Mesenchymal stem cell (in vitro differentiated cells and primary cell): ENCODE measurements around the gene RNF220.

Experiments
- DNase-seq: peaks from one replicate; pipeline ENCODE4 v3.0.0-alpha.2; 2013
- H2AFZ ChIP-seq: one replicate; pipeline ENCODE4 v1.6.1; 2013; ENCODE audit warnings: low read depth, mild to moderate bottlenecking, control low read depth, inconsistent platforms, low read length, moderate library complexity
- H2AK5ac ChIP-seq: 2 replicates; pipeline ENCODE4 v1.6.1; 2013; ENCODE audit warnings: low read length, moderate library complexity, mild to moderate bottlenecking, inconsistent platforms; ENCODE audit not compliant: severe bottlenecking
- H2BK120ac ChIP-seq: one replicate; pipeline ENCODE4 v1.6.1; 2013; ENCODE audit warnings: low read depth, mild to moderate bottlenecking, inconsistent platforms, low read length, moderate library complexity
- H2BK12ac ChIP-seq, 2 experiments: one replicate each; pipeline ENCODE4 v1.6.1; 2013; ENCODE audit warnings: inconsistent platforms in 2 of 2, low read length in 2 of 2, mild to moderate bottlenecking in 2 of 2, moderate library complexity in 2 of 2, control low read depth in 1 of 2
- H2BK15ac ChIP-seq: one replicate; pipeline ENCODE4 v1.6.1; 2013; ENCODE audit warnings: mild to moderate bottlenecking, low read depth, inconsistent platforms; ENCODE audit not compliant: poor library complexity, severe bottlenecking
- H2BK5ac ChIP-seq: 2 replicates; pipeline ENCODE4 v1.6.1; 2013; ENCODE audit warnings: low read depth, mild to moderate bottlenecking, low read length, control low read depth, inconsistent platforms; ENCODE audit not compliant: poor library complexity, severe bottlenecking
- H3K14ac ChIP-seq, 2 experiments: one replicate each; pipeline ENCODE4 v1.6.1; 2013; ENCODE audit warnings: inconsistent platforms in 2 of 2, low read length in 2 of 2, control low read depth in 1 of 2, mild to moderate bottlenecking in 1 of 2, moderate library complexity in 1 of 2
- H3K18ac ChIP-seq, 2 experiments: one replicate each; pipeline ENCODE4 v1.6.1; 2013; ENCODE audit warnings: inconsistent platforms in 2 of 2, low read length in 2 of 2, control low read depth in 1 of 2, low read depth in 1 of 2, mild to moderate bottlenecking in 1 of 2
- H3K23ac ChIP-seq, 2 experiments: one replicate each; pipeline ENCODE4 v1.6.1; 2013; ENCODE audit warnings: inconsistent platforms in 2 of 2, low read length in 2 of 2, mild to moderate bottlenecking in 2 of 2, moderate library complexity in 2 of 2, control low read depth in 1 of 2
- H3K27ac ChIP-seq: 2 replicates; pipeline ENCODE4 v1.5.1; 2013; ENCODE audit warnings: mild to moderate bottlenecking, moderate library complexity, low read length, control low read depth, inconsistent platforms; ENCODE audit not compliant: poor library complexity, severe bottlenecking
- H3K27me3 ChIP-seq, 2 experiments: 2 replicates each; pipeline versions ENCODE4 v1.6.1 to v1.7.0; 2013; ENCODE audit warnings: low read length in 2 of 2, mild to moderate bottlenecking in 2 of 2, moderate library complexity in 2 of 2, control low read depth in 1 of 2, inconsistent platforms in 1 of 2; ENCODE audit not compliant: control insufficient read depth in 1 of 2, insufficient read depth in 1 of 2
- H3K36me3 ChIP-seq, 2 experiments: 2 replicates each; pipeline versions ENCODE4 v1.6.1 to v1.7.0; 2013; ENCODE audit warnings: low read length in 2 of 2, control low read depth in 1 of 2, inconsistent platforms in 1 of 2, low read depth in 1 of 2, mild to moderate bottlenecking in 1 of 2; ENCODE audit not compliant: insufficient read depth in 2 of 2, control insufficient read depth in 1 of 2
- H3K4ac ChIP-seq, 2 experiments: one replicate each; pipeline ENCODE4 v1.6.1; 2013; ENCODE audit warnings: inconsistent platforms in 2 of 2, low read length in 2 of 2, mild to moderate bottlenecking in 2 of 2, moderate library complexity in 2 of 2, control low read depth in 1 of 2, low read depth in 1 of 2
- H3K4me1 ChIP-seq: 2 replicates; pipeline ENCODE4 v1.6.1; 2013; ENCODE audit warnings: low read depth, low read length, control low read depth; ENCODE audit not compliant: control insufficient read depth, insufficient read depth
- H3K4me2 ChIP-seq: 2 replicates; pipeline ENCODE4 v1.6.1; 2013; ENCODE audit warnings: low read length, mild to moderate bottlenecking, inconsistent platforms; ENCODE audit not compliant: poor library complexity, severe bottlenecking
- H3K4me3 ChIP-seq, 2 experiments: 2 replicates each; pipeline versions ENCODE4 v1.5.1 to v1.7.0; 2013; ENCODE audit warnings: low read length in 2 of 2, mild to moderate bottlenecking in 2 of 2, control low read depth in 1 of 2, low read depth in 1 of 2; ENCODE audit not compliant: insufficient read depth in 1 of 2
- H3K79me1 ChIP-seq: replicated peaks from 2 replicates; pipeline ENCODE4 v1.6.1; 2013; ENCODE audit warnings: mild to moderate bottlenecking, control low read depth, low read length, inconsistent platforms; ENCODE audit not compliant: poor library complexity, severe bottlenecking
- H3K9ac ChIP-seq: 2 replicates; pipeline ENCODE4 v1.7.0; 2013; ENCODE audit warnings: mild to moderate bottlenecking, low read length, moderate library complexity
- H3K9me3 ChIP-seq: 2 replicates; pipeline ENCODE4 v1.7.0; 2013; ENCODE audit warnings: mild to moderate bottlenecking, low read length; ENCODE audit not compliant: control insufficient read depth
- H4K8ac ChIP-seq: one replicate; pipeline ENCODE4 v1.6.1; 2013; ENCODE audit warnings: inconsistent platforms, mild to moderate bottlenecking, low read length, moderate library complexity
- H4K91ac ChIP-seq: one replicate; pipeline ENCODE4 v1.6.1; 2013; ENCODE audit warnings: mild to moderate bottlenecking, low read length, inconsistent platforms
- whole genome bisulfite sequencing: methylation state at CpG from one replicate; pipeline ENCODE4 v1.1.7; 2013; ENCODE audit warnings: mixed read lengths; 5-methylcytosine and 5-hydroxymethylcytosine counted together

The RNF220 gene

DNA sequence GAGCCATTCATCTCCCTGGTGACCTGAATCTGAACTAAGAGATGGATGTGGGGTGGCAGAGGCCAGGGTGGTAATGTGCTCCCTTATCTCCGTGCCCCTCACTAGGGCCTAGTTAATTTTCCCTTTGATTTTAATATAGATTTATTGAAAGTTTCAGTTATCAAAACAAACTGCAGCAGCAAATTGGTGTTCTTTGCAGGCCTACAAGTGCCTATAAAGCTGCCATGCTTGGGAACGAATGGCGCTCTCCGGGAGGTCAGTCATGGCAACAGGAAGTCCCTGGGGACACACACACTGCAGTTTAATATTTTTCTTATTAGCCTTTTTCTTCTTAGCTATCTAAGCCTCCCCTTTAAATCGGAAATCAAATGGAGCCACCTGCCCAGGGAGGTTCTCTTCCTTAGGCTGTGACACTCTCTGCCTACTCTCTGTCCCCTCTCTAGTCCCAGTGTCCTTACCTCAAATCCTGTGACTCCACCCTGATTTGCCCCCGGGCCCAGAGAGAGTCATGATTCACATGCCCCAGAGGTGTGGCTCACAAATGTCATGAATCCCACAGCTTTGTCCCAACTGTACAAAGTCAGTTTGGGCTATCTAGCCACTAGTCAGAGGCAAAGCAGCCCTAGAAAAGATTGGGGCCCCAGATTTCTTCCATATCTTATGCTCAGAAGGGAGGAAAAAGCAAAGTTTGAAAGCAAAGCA is 45.7 kb upstream of the RNF220 start:
- no peak overlapping the region for H2BK15ac ChIP-seq
- H4K8ac ChIP-seq: no peak overlapping the region
- no peak overlapping the region for H3K9ac ChIP-seq
- no peak overlapping the region for H2AFZ ChIP-seq
- no peak overlapping the region for H3K4ac ChIP-seq
- no peak overlapping the region for H3K23ac ChIP-seq
- no peak overlapping the region for H2AK5ac ChIP-seq
- H2BK5ac ChIP-seq: no peak overlapping the region
- H3K4me3 ChIP-seq: no peak overlapping the region
- 63% methylated on average over 5 of the region's 6 CpGs for WGBS
- H4K91ac ChIP-seq: no peak overlapping the region
- H2BK12ac ChIP-seq: no peak overlapping the region
- peaks cover 6% of the 10 kb centered on the region for H3K79me1 ChIP-seq
- H3K4me1 ChIP-seq: no peaks in the 10 kb centered on the region
- no peak overlapping the region for H3K27ac ChIP-seq
- peaks cover 6 to 10% of the 10 kb centered on the region in 2 experiments for H3K27me3 ChIP-seq
- no peak overlapping the region for H3K18ac ChIP-seq
- H3K9me3 ChIP-seq: no peaks in the 10 kb centered on the region
- no peak overlapping the region for H3K4me2 ChIP-seq
- DNase-seq: no peak
- H3K36me3 ChIP-seq: no peaks in the 10 kb centered on the region
- no peak overlapping the region for H2BK120ac ChIP-seq
- H3K14ac ChIP-seq: no peak overlapping the region

DNA sequence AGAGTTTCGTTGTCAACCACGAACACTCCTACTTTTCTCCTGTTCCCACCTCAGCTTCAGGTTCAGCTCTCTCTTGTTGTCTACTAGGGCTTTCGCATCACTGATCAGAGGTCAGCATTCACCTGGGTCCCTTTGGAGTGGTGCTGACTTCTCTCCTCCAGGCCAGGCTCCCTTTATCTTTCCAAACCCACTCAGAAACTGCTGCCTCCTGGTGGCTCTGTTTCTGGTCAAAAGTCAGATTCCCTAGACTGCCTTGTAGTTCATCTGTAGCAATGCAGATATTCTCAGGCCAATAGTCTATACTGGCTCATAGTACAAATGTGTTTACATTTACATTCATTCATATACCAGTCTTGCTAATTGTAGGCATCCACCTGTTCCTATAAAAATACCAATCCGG is 43.6 kb upstream of the RNF220 start:
- Histone ChIP-seq H3K4me3 (no peak overlapping the region), H3K14ac (no peak overlapping the region), H2BK5ac (no peak overlapping the region), H2BK120ac (no peak overlapping the region), H3K18ac (no peak overlapping the region), H3K4me2 (no peak overlapping the region), H4K8ac (no peak overlapping the region), H2BK12ac (no peak overlapping the region), H2BK15ac (no peak overlapping the region), H3K36me3 (no peaks in the 10 kb centered on the region), H3K4ac (no peak overlapping the region), H3K27me3 (peaks cover 25 to 28% of the 10 kb centered on the region in 2 experiments), H3K27ac (no peak overlapping the region), H3K9me3 (no peaks in the 10 kb centered on the region), H4K91ac (no peak overlapping the region), H3K79me1 (no peaks in the 10 kb centered on the region), H2AK5ac (no peak overlapping the region), H3K4me1 (no peaks in the 10 kb centered on the region), H3K9ac (no peak overlapping the region), H3K23ac (no peak overlapping the region), H2AFZ (no peak overlapping the region)
- WGBS: 76% methylated on average over 4 of the region's 4 CpGs
- no peak for DNase-seq

DNA sequence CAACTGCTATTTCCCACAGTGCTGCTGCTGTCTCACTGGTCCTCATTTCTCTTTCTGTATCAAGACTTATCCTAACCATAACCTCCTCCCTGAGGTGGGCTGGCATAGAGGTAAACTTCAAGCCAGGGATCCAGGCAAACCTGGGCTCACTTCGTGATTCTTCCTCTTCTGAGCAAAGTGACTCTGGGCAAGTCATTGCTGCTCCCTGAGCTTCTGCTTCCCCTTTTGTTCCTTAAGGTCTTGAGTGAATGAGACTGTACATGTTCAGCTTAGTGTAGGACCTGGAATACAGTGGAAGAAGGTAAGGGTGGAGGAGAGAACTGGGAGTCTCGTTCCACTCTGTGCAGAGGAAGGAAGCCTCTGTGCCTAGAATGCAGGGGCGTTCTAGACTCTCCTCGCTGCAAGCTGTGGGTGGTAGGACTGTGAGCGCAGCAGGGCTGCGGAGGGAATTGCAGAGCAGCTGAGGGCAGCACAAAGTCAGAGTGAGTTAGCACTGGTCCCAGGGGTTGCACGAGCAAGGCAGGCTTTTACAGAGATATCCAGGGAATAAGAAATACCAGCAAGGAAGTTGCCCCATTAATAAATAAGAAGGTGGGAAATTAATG is 38.6 kb upstream of the RNF220 start:
- Histone ChIP-seq H3K4ac (no peak overlapping the region), H2AK5ac (no peak overlapping the region), H3K9me3 (no peaks in the 10 kb centered on the region), H2BK5ac (no peak overlapping the region), H3K4me1 (no peaks in the 10 kb centered on the region), H2BK15ac (no peak overlapping the region), H3K79me1 (no peaks in the 10 kb centered on the region), H3K36me3 (no peaks in the 10 kb centered on the region), H3K4me2 (no peak overlapping the region), H3K18ac (no peak overlapping the region), H3K23ac (no peak overlapping the region), H3K27me3 (peaks cover 53 to 64% of the 10 kb centered on the region in 2 experiments), H3K9ac (no peak overlapping the region), H3K27ac (no peak overlapping the region), H2BK120ac (no peak overlapping the region), H2BK12ac (no peak overlapping the region), H4K91ac (no peak overlapping the region), H4K8ac (no peak overlapping the region), H2AFZ (no peak overlapping the region), H3K4me3 (no peak overlapping the region), H3K14ac (peak overlapping the region in 1 of 2 experiments; percentile 75)
- 84% methylated on average over 7 of the region's 7 CpGs for WGBS
- DNase-seq: no peak

DNA sequence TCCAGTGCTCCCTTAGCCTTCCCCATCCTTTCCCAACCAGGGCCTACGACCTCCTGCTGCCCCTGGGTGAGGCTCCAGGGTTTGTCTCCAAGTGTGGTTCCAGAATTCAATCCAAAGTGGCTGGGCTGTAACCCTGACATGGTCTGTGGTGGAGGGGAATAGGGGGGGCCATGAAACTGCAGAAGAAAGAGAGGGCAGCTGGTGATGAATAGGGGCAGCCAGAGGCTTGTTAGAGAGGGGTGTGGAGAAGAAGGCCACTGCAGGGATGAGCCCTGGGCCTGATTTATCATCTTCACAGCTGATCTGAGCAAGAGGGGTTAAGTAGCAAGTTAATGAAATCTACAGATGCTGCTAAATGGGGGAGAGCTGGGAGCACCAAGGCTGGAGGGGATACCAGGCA is 37.1 kb upstream of the RNF220 start:
- Histone ChIP-seq H4K8ac (no peak overlapping the region), H3K27me3 (peaks cover 49 to 65% of the 10 kb centered on the region in 2 experiments), H2AFZ (no peak overlapping the region), H2BK5ac (no peak overlapping the region), H3K14ac (no peak overlapping the region), H3K9me3 (no peaks in the 10 kb centered on the region), H3K18ac (no peak overlapping the region), H3K4me1 (no peaks in the 10 kb centered on the region), H3K4me2 (no peak overlapping the region), H3K27ac (no peak overlapping the region), H3K23ac (no peak overlapping the region), H3K4ac (no peak overlapping the region), H2BK15ac (no peak overlapping the region), H2BK120ac (no peak overlapping the region), H3K4me3 (no peak overlapping the region), H2BK12ac (no peak overlapping the region), H3K9ac (no peak overlapping the region), H2AK5ac (no peak overlapping the region), H3K79me1 (no peaks in the 10 kb centered on the region), H3K36me3 (no peaks in the 10 kb centered on the region), H4K91ac (no peak overlapping the region)
- WGBS: 54% methylated on average over 1 of the region's 1 CpG
- DNase-seq: no peak
